ENCODE results near the gene ZNF682. TPM values are rescaled to one million over a fixed set of nuclear protein-coding genes. Genes with fewer than 3 reads are reported as not detected.
A peak's percentile ranks its signal among the peaks of the same experiment; 100 is the strongest.
"Not testable (repeated sequence)": the region's sequence is repeated elsewhere in the genome, so short reads cannot be mapped to it uniquely, and the experiment has no call there.

The ZNF682 gene
- total RNA-seq, 2 experiments from 2014 or later = 8.1 to 8.9 TPM

- CTCF ChIA-PET; H3K4me1 Mint-ChIP-seq (ENCODE audit: low read depth); H3K27ac Mint-ChIP-seq; H3K4me3 Mint-ChIP-seq; H3K27me3 Mint-ChIP-seq (ENCODE audit: low read depth); DNase-seq; H3K36me3 Mint-ChIP-seq (ENCODE audit: low read depth); intact Hi-C loops (cut with micrococcal nuclease): not testable (repeated sequence)
- H3K9me3 Mint-ChIP-seq = peaks cover 36% of the 10 kb centered on the region
Measured at GRCh38 chr19:19966126-19966525, 73.2 kb downstream of the ZNF682 start.

GRCh38 chr19:19964416-19964815 lies 74.9 kb downstream of the ZNF682 start:
- Mint-ChIP-seq H3K9me3 (peaks cover 32% of the 10 kb centered on the region), H3K27me3 (ENCODE audit: low read depth) (no peaks in the 10 kb centered on the region), H3K4me1 (ENCODE audit: low read depth) (no peaks in the 10 kb centered on the region), H3K4me3 (no peak overlapping the region), H3K36me3 (ENCODE audit: low read depth) (peaks cover 1% of the 10 kb centered on the region), H3K27ac (no peak overlapping the region)
- CTCF ChIA-PET = interaction anchor here (0.6 to 1.1 kb wide), 2 partner anchors 33 to 410 kb away, joined by 3 to 5 read pairs; no protein-coding TSS in a partner anchor
- DNase-seq = no peak
- intact Hi-C loops (cut with micrococcal nuclease) = no loop called here

- DNase-seq = peak; percentile 87
- CTCF ChIA-PET = interaction anchor here (1.0 to 2.1 kb wide), 4 partner anchors 9 to 427 kb away, joined by 3 to 5 read pairs (median 3); partner anchors contain the start of gene GMIP
- intact Hi-C loops (cut with micrococcal nuclease) = loop anchor here (1.0 kb wide), 4 partner anchors 58 to 427 kb away; partner anchors contain the start of genes GMIP and ZNF101
- H3K27me3 Mint-ChIP-seq (ENCODE audit: low read depth); H3K36me3 Mint-ChIP-seq (ENCODE audit: low read depth); H3K27ac Mint-ChIP-seq; H3K4me1 Mint-ChIP-seq (ENCODE audit: low read depth); H3K9me3 Mint-ChIP-seq; H3K4me3 Mint-ChIP-seq: not testable (repeated sequence)
Measured at GRCh38 chr19:19959151-19959799, 80.0 kb downstream of the ZNF682 start.

GRCh38 chr19:19957766-19958165 lies 81.5 kb downstream of the ZNF682 start:
- not testable (repeated sequence) for H3K27me3 Mint-ChIP-seq (ENCODE audit: low read depth); H3K27ac Mint-ChIP-seq
- CTCF ChIA-PET = interaction anchor here (0.8 to 1.3 kb wide), 2 partner anchors 26 to 426 kb away, joined by 3 read pairs; no protein-coding TSS in a partner anchor

GRCh38 chr19:19956434-19957075 lies 82.8 kb downstream of the ZNF682 start:
- CTCF ChIA-PET = interaction anchor here (0.6 to 1.3 kb wide), 3 partner anchors 224 to 424 kb away, joined by 3 to 5 read pairs (median 4); partner anchors contain the start of gene ZNF14
- Mint-ChIP-seq H3K4me1 (ENCODE audit: low read depth) (no peaks in the 10 kb centered on the region), H3K9me3 (no peaks in the 10 kb centered on the region), H3K27me3 (ENCODE audit: low read depth) (no peaks in the 10 kb centered on the region), H3K4me3 (no peak overlapping the region), H3K27ac (no peak overlapping the region), H3K36me3 (ENCODE audit: low read depth) (no peaks in the 10 kb centered on the region)
- intact Hi-C loops (cut with micrococcal nuclease) = no loop called here
- peak; percentile 9 for DNase-seq

More at GRCh38 chr19:19957766-19958165, 81.5 kb downstream of the ZNF682 start:
- H3K4me3 Mint-ChIP-seq; intact Hi-C loops (cut with micrococcal nuclease); H3K4me1 Mint-ChIP-seq (ENCODE audit: low read depth); H3K36me3 Mint-ChIP-seq (ENCODE audit: low read depth); DNase-seq; H3K9me3 Mint-ChIP-seq: not testable (repeated sequence)

- Mint-ChIP-seq H3K9me3 (no peaks in the 10 kb centered on the region), H3K4me3 (no peak overlapping the region), H3K36me3 (ENCODE audit: low read depth) (no peaks in the 10 kb centered on the region), H3K27me3 (ENCODE audit: low read depth) (no peaks in the 10 kb centered on the region), H3K4me1 (ENCODE audit: low read depth) (no peaks in the 10 kb centered on the region), H3K27ac (no peak overlapping the region)
- CTCF ChIA-PET = interaction anchor here (1.1 kb wide), 1 partner anchor 401 kb away, joined by 3 read pairs; no protein-coding TSS in a partner anchor
- no peak for DNase-seq
- intact Hi-C loops (cut with micrococcal nuclease) = no loop called here
Measured at GRCh38 chr19:19955208-19955607, 84.1 kb downstream of the ZNF682 start.

Other genes with a start within 250 kb of the ZNF682 start
- gene ZNF506, start 217.8 kb downstream of the ZNF682 start, total RNA-seq = 10 to 100 TPM; 32.6 to 34.0 TPM
- 1 to 10 TPM; 6.1 to 9.6 TPM for gene ZNF253, start 173.6 kb downstream of the ZNF682 start, total RNA-seq
- 10 to 100 TPM; 15.2 to 16.6 TPM for gene ZNF93, start 138.6 kb downstream of the ZNF682 start, total RNA-seq
- gene ZNF90, start 38.5 kb upstream of the ZNF682 start, total RNA-seq = 10 to 100 TPM; 15.5 to 17.6 TPM
- gene ZNF486, start 127.7 kb upstream of the ZNF682 start, total RNA-seq = 10 to 100 TPM; 11.3 to 13.2 TPM

Data from activated naive CD4-positive, alpha-beta T cell treated with anti-CD3 and anti-CD28 coated beads for 36 hours (primary cell).